ENCODE data around the gene KRT34.
"Not testable (repeated sequence)": the region's sequence is repeated elsewhere in the genome, so short reads cannot be mapped to it uniquely, and the experiment has no call there.

Gene KRT34

GRCh38 chr17:41360296-41360995 is 21.7 kb downstream of the KRT34 start:
- DNase-seq, result no peak

GRCh38 chr17:41354536-41354935 is 27.6 kb downstream of the KRT34 start:
- DNase-seq, result no peak

GRCh38 chr17:41352597-41353366 is 29.3 kb downstream of the KRT34 start:
- DNase-seq, result no peak

- DNase-seq, result no peak
Observed at GRCh38 chr17:41351177-41351576, 30.9 kb downstream of the KRT34 start.

GRCh38 chr17:41350381-41350878 is 31.7 kb downstream of the KRT34 start, which contains the start of gene KRT33A:
Gene KRT33A, minus strand, starts transcription at chr17:41350828. Its CDS starts 61 bp downstream, at chr17:41350767.
- DNase-seq, result not testable (repeated sequence)

- DNase-seq, result no peak
Observed at GRCh38 chr17:41347869-41348760, 34.0 kb downstream of the KRT34 start.

- not testable (repeated sequence) for DNase-seq
Observed at GRCh38 chr17:41346421-41346820, 35.7 kb downstream of the KRT34 start.

GRCh38 chr17:41345992-41346391 is 36.1 kb downstream of the KRT34 start:
- no peak for DNase-seq

GRCh38 chr17:41343029-41343428 is 39.1 kb downstream of the KRT34 start:
- no peak for DNase-seq

GRCh38 chr17:41340934-41341861 is 40.9 kb downstream of the KRT34 start:
- DNase-seq, result no peak

- no peak for DNase-seq
Observed at GRCh38 chr17:41340494-41340893, 41.6 kb downstream of the KRT34 start.

- no peak for DNase-seq
Observed at GRCh38 chr17:41339571-41340172, 42.4 kb downstream of the KRT34 start.

- DNase-seq, result no peak
Observed at GRCh38 chr17:41338961-41339485, 43.1 kb downstream of the KRT34 start.

- DNase-seq, result no peak
Observed at GRCh38 chr17:41335747-41336146, 46.4 kb downstream of the KRT34 start.

GRCh38 chr17:41334385-41335305 is 47.5 kb downstream of the KRT34 start:
- no peak for DNase-seq

- DNase-seq, result no peak
Observed at GRCh38 chr17:41333836-41334235, 48.3 kb downstream of the KRT34 start.

GRCh38 chr17:41333098-41333497 is 49.0 kb downstream of the KRT34 start:
- no peak for DNase-seq

- no peak for DNase-seq
Observed at GRCh38 chr17:41332239-41332638, 49.9 kb downstream of the KRT34 start.

GRCh38 chr17:41331606-41332005 is 50.5 kb downstream of the KRT34 start:
- DNase-seq, result no peak

Measured in right forelimb (tissue), 1 donor.